ENCODE results near the gene PHLDB1.
A peak's percentile ranks its signal among the peaks of the same experiment; 100 is the strongest.
"Not testable (repeated sequence)": the region's sequence is repeated elsewhere in the genome, so short reads cannot be mapped to it uniquely, and the experiment has no call there.

Gene PHLDB1

GRCh38 chr11:118607401-118608359 lies at the start of gene PHLDB1:
Gene PHLDB1, plus strand, starts transcription at chr11:118607615. Its CDS starts 6,222 bp downstream, at chr11:118613837.
- DNase-seq = peak; percentile 9

GRCh38 chr11:118560806-118561205 lies 46.6 kb upstream of the PHLDB1 start:
- no peak for DNase-seq

- DNase-seq = no peak
Measured at GRCh38 chr11:118565051-118565450, 42.4 kb upstream of the PHLDB1 start.

GRCh38 chr11:118569670-118570069 lies 37.7 kb upstream of the PHLDB1 start:
- no peak for DNase-seq

GRCh38 chr11:118570787-118571186 lies 36.6 kb upstream of the PHLDB1 start:
- no peak for DNase-seq

- not testable (repeated sequence) for DNase-seq
Measured at GRCh38 chr11:118571701-118572060, 35.7 kb upstream of the PHLDB1 start.

GRCh38 chr11:118572061-118572980 lies 35.1 kb upstream of the PHLDB1 start, which contains the start of gene ARCN1:
Gene ARCN1, plus strand, starts transcription at chr11:118572409. Its CDS starts 139 bp downstream, at chr11:118572548.
- DNase-seq = peak; percentile 63

GRCh38 chr11:118572981-118573550 lies 34.3 kb upstream of the PHLDB1 start:
- DNase-seq = peak; percentile 7

- DNase-seq = no peak
Measured at GRCh38 chr11:118574636-118575035, 32.8 kb upstream of the PHLDB1 start.

GRCh38 chr11:118577995-118578394 lies 29.4 kb upstream of the PHLDB1 start:
- not testable (repeated sequence) for DNase-seq

GRCh38 chr11:118581057-118581456 lies 26.4 kb upstream of the PHLDB1 start:
- no peak for DNase-seq

- DNase-seq = no peak
Measured at GRCh38 chr11:118587952-118588351, 19.5 kb upstream of the PHLDB1 start.

GRCh38 chr11:118592616-118593367 lies 14.6 kb upstream of the PHLDB1 start:
- no peak for DNase-seq

GRCh38 chr11:118594984-118595383 lies 12.4 kb upstream of the PHLDB1 start:
- DNase-seq = peak; percentile 42

- no peak for DNase-seq
Measured at GRCh38 chr11:118596224-118597146, 10.9 kb upstream of the PHLDB1 start.

- DNase-seq = no peak
Measured at GRCh38 chr11:118597556-118597955, 9.9 kb upstream of the PHLDB1 start.

- DNase-seq = no peak
Measured at GRCh38 chr11:118602331-118602730, 5.1 kb upstream of the PHLDB1 start.

- DNase-seq = not testable (repeated sequence)
Measured at GRCh38 chr11:118603709-118604108, 3.7 kb upstream of the PHLDB1 start.

- no peak for DNase-seq
Measured at GRCh38 chr11:118604566-118604965, 2.8 kb upstream of the PHLDB1 start.

GRCh38 chr11:118605116-118605867 lies 2.1 kb upstream of the PHLDB1 start:
- peak; percentile 28 for DNase-seq
